ENCODE data around the gene ASNSD1. TPM values are rescaled to one million over a fixed set of nuclear protein-coding genes. Genes with fewer than 3 reads are reported as not detected.

Gene ASNSD1
- total RNA-seq: 10 to 100 TPM; 36.7 to 38.8 TPM

DNA sequence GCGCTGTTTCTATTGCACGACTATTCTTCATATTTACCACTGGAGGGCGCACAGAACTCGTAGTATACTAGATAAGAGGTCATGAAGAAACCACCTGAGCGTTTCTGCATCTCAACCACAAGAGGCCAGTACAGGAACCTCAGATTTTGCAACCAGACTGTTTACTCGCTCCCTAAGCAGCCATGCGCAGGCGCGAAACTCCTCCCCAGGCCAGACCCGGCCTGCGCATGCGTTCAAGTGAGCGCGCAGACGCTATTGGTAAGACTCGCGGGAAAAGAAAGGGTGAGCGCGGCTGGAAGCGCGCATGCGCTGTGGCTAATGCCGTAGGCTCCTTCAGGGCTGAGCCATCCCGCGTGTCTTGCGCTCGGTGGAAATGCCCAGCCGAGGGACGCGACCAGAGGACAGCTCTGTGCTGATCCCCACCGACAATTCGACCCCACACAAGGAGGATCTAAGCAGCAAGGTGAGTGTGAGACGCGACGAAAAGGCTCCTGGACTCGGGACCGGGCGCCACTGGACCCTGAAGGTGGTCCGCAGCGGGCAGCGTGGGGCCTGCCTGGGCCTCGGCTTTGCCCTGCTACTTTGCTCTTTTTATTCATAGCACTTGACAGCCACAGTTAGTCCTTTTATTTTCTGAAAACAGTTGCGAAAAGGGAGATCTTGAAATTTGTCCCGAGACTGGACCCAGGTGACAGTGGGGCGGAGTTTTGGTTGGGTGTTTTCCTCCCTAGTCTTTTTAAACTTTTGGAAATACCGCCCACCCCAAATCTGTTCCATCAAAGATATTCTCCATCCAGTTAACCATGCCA is at the start of gene ASNSD1:
Gene ASNSD1 (plus strand): TSS at position 312 of the 809 bp plus-strand sequence. CDS start 4,674 bp downstream, outside the sequence.
- Histone ChIP-seq H3K27ac (peak within 1 kb of the TSS; percentile 87 to 93), H3K4me1 (peaks cover 0 to 33% of the 10 kb centered on the region in 2 donors), H3K36me3 (no peaks in the 10 kb centered on the region), H3K9me3 (no peaks in the 10 kb centered on the region), H3K27me3 (no peaks in the 10 kb centered on the region), H3K4me3 (peak within 1 kb of the TSS; percentile 87 to 96)
- DNase-seq (ENCODE audit: low spot score): peak; percentile 99
- TF ChIP-seq, protein P1, sequence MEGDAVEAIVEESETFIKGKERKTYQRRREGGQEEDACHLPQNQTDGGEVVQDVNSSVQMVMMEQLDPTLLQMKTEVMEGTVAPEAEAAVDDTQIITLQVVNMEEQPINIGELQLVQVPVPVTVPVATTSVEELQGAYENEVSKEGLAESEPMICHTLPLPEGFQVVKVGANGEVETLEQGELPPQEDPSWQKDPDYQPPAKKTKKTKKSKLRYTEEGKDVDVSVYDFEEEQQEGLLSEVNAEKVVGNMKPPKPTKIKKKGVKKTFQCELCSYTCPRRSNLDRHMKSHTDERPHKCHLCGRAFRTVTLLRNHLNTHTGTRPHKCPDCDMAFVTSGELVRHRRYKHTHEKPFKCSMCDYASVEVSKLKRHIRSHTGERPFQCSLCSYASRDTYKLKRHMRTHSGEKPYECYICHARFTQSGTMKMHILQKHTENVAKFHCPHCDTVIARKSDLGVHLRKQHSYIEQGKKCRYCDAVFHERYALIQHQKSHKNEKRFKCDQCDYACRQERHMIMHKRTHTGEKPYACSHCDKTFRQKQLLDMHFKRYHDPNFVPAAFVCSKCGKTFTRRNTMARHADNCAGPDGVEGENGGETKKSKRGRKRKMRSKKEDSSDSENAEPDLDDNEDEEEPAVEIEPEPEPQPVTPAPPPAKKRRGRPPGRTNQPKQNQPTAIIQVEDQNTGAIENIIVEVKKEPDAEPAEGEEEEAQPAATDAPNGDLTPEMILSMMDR (IDR thresholded peaks at IDR 0.05): peak; percentile 91 to 96

DNA sequence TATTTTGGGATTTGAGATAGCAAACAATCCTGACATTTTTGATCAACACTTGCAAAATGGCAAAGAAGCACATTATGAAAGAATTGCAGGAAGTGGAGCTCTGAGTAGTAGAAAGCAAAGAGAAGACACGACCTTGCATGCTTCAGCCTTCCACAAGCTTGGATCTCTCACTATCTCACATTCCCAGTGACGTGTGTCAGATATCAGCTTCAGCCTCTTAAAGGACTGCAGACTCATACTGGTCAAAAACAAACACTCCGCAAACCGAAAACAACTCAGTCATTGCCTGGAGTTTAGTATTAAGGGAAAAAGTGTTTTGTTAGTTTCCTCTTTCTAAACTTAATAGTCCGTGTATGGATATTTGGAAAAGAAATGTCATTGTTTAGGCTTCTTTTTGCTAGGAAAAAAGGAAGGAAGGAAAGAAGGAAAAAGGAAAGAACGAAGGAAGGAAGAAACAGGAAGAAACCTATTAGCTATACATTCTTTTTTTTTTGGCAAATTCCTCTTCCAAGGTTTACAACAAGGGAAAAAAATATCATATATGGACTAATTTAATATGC is 48.1 kb upstream of the ASNSD1 start:
- H3K27ac ChIP-seq: peak overlapping the region; percentile 42 to 87
- DNase-seq (ENCODE audit: low spot score): peak; percentile 67
- peak overlapping the region; percentile 29 to 30 for H3K4me3 ChIP-seq
- no peaks in the 10 kb centered on the region for H3K36me3 ChIP-seq
- H3K27me3 ChIP-seq: no peaks in the 10 kb centered on the region
- H3K9me3 ChIP-seq: no peaks in the 10 kb centered on the region
- TF ChIP-seq, protein P1 (IDR thresholded peaks at IDR 0.05): no peak
- H3K4me1 ChIP-seq: peaks cover 0 to 22% of the 10 kb centered on the region in 2 donors

DNA sequence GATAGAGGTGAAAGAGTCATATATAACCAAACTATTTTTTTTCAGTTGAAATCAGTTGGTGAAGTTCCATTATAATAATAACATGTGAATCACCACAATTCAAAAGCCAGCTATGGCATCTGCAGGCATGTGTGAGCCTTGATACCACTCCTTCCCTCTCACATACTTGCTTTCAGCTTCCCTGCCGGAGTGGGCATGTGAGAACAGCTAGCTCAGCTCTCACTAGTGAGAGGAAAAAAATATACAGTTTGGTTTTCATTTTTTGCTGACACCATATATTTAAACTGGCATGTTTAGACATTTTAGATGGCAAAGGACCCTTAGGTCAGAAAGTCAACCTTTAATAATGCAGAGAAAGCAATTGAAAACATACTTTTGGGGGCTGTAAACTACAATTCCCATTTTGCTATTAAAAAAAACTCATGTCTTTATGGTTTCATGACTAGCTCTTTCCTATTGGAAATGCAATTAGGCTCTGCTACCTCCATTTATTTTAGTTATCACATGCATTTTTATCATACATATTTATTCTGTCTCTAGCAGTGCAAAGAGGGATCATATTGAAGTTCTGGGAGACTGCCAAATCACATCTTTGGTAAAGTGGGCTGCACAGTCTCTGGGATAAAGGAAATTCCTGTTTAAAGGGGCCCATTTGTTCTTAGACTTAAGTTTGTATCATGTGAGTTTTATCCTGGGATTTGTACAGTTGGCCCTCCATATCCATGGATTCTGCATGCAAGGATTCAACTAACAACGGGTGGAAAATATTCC is 47.4 kb upstream of the ASNSD1 start:
- DNase-seq (ENCODE audit: low spot score): no peak
- TF ChIP-seq, protein P1 (IDR thresholded peaks at IDR 0.05): no peak
- Histone ChIP-seq H3K9me3 (no peaks in the 10 kb centered on the region), H3K4me1 (peaks cover 0 to 22% of the 10 kb centered on the region in 2 donors), H3K27ac (peak overlapping the region; percentile 42 to 87), H3K4me3 (peak overlapping the region; percentile 29 to 30), H3K27me3 (no peaks in the 10 kb centered on the region), H3K36me3 (no peaks in the 10 kb centered on the region)

DNA sequence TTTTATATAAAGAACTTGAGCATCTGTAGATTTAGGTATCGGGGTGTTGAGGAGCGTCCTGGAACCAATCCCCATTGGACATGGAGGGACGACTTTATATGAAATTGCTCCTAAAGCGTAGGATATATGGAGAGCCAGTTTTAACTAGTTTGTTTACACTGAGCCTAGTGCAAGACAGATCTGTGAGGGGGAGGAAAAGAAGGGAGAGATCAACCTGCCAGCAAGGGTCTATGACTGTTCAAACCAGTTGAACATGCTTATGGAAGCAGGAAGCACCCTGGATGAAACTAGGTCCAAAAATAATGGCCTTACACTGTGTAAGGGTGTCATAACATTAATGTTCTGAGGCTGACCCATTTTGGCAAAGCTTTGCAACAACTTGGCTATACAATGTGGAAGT is 46.7 kb upstream of the ASNSD1 start:
- Histone ChIP-seq H3K27ac (peak overlapping the region in 1 of 2 donors; percentile 14), H3K36me3 (no peaks in the 10 kb centered on the region), H3K4me3 (no peak overlapping the region), H3K4me1 (peaks cover 0 to 22% of the 10 kb centered on the region in 2 donors), H3K27me3 (no peaks in the 10 kb centered on the region), H3K9me3 (no peaks in the 10 kb centered on the region)
- TF ChIP-seq, protein P1 (IDR thresholded peaks at IDR 0.05): no peak
- DNase-seq (ENCODE audit: low spot score): no peak

DNA sequence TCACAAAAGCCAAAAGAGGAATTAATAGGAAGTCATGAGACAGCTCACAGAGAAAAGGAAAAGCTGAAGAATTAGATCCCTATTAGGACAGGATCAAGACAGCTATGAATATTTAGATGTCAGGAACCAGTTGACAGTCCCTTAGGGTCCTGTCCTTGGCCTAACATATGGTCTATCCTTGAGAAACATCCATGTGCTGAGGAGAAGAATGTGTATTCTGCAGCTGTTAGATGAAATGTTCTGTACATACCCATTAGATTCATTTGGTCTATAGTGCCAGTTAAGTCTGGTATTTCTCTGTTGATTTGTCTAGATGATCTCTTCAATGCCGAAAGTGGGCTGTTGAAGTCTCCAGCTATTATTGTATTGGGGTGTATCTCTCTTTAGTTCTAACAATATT is 43.1 kb upstream of the ASNSD1 start:
- H3K4me1 ChIP-seq: peaks cover 0 to 10% of the 10 kb centered on the region in 2 donors
- no peak overlapping the region for H3K27ac ChIP-seq
- H3K4me3 ChIP-seq: no peak overlapping the region
- no peaks in the 10 kb centered on the region for H3K27me3 ChIP-seq
- DNase-seq (ENCODE audit: low spot score): no peak
- no peaks in the 10 kb centered on the region for H3K9me3 ChIP-seq
- TF ChIP-seq, protein P1 (IDR thresholded peaks at IDR 0.05): no peak
- H3K36me3 ChIP-seq: no peaks in the 10 kb centered on the region
